GM21619 (cell line): ENCODE data around the gene SNX9.

Experiments used
- ATAC-seq: cut with Tn5 transposase; IDR thresholded peaks from one replicate; pipeline ENCODE4 v1.9.1; 2021; ENCODE audit not compliant: unreplicated experiment

Gene SNX9

GRCh38 chr6:157989541-157990289 lies 166.7 kb downstream of the SNX9 start:
- no peak for ATAC-seq

- peak; percentile 60 for ATAC-seq
Observed at GRCh38 chr6:157990321-157991066, 167.4 kb downstream of the SNX9 start.

GRCh38 chr6:157991067-157991432 lies 168.0 kb downstream of the SNX9 start:
- ATAC-seq, result no peak

- ATAC-seq, result no peak
Observed at GRCh38 chr6:157993076-157993475, 170.0 kb downstream of the SNX9 start.

GRCh38 chr6:157994125-157994795 lies 171.2 kb downstream of the SNX9 start:
- ATAC-seq, result no peak
